SU-DHL-6 (cell line): ENCODE results near the gene KLK15.

Experiments used
- H2AFZ ChIP-seq: fragments of 200-600 bp; sonication (generic); 2 replicates; pipeline ENCODE4 v1.6.1; 2014; ENCODE audit warnings: low read depth, mild to moderate bottlenecking, moderate library complexity, mixed read lengths, antibody characterized with exemption, low read length; ENCODE audit not compliant: severe bottlenecking
- H3F3A ChIP-seq: fragments of 200-600 bp; shearing (Covaris generic); 2 replicates; pipeline ENCODE4 v1.6.0; 2016; ENCODE audit warnings: antibody characterized with exemption, mild to moderate bottlenecking; ENCODE audit not compliant: insufficient read depth
- H3K27ac ChIP-seq: fragments of 200-600 bp; sonication (generic); 2 replicates; pipeline ENCODE4 v1.5.1; 2016; ENCODE audit warnings: low read depth, mild to moderate bottlenecking, low read length, moderate library complexity, mixed read lengths
- H3K27me3 ChIP-seq: fragments of 200-600 bp; sonication (generic), shearing (Covaris generic); 2 replicates; pipeline ENCODE4 v1.6.0; 2014; ENCODE audit warnings: mild to moderate bottlenecking, low read length
- H3K36me3 ChIP-seq: fragments of 200-600 bp; sonication (generic); 2 replicates; pipeline ENCODE4 v1.6.1; 2014; ENCODE audit warnings: mild to moderate bottlenecking, low read length, mixed read lengths
- H3K4me2 ChIP-seq: fragments of 300-600, 200-600 bp; shearing (Covaris generic), sonication (generic); 2 replicates; pipeline ENCODE4 v1.6.0; 2014; ENCODE audit warnings: low read length, low read depth, mild to moderate bottlenecking; ENCODE audit not compliant: poor library complexity, severe bottlenecking
- H3K4me3 ChIP-seq: fragments of 200-600 bp; sonication (generic); 2 replicates; pipeline ENCODE4 v1.5.1; 2014; ENCODE audit warnings: antibody characterized with exemption, low read length, mild to moderate bottlenecking, mixed read lengths; ENCODE audit not compliant: insufficient read depth, poor library complexity, severe bottlenecking
- H3K79me2 ChIP-seq: fragments of 200-600 bp; sonication (generic); 2 replicates; pipeline ENCODE4 v1.6.1; 2014; ENCODE audit warnings: mild to moderate bottlenecking, low read length, moderate library complexity; ENCODE audit not compliant: insufficient read depth
- H3K9ac ChIP-seq: fragments of 200-600 bp; sonication (generic); 2 replicates; pipeline ENCODE4 v1.7.0; 2014; ENCODE audit warnings: mild to moderate bottlenecking, low read length
- H3K9me2 ChIP-seq: fragments of 200-600 bp; sonication (generic); replicated peaks from 2 replicates; pipeline ENCODE4 v1.6.1; 2014; ENCODE audit warnings: low read length; ENCODE audit not compliant: insufficient read depth
- H3K9me3 ChIP-seq: fragments of 200-600 bp; sonication (generic); 2 replicates; pipeline ENCODE4 v1.6.1; 2014; ENCODE audit warnings: low read length, mixed read lengths; ENCODE audit not compliant: insufficient read depth
- H4K20me1 ChIP-seq: fragments of 200-600 bp; sonication (generic); 2 replicates; pipeline ENCODE4 v1.6.1; 2014; ENCODE audit warnings: low read depth, mild to moderate bottlenecking, antibody characterized with exemption, low read length, moderate library complexity, mixed read lengths
- EZH2phosphoT487 ChIP-seq: fragments of 200-600 bp; sonication (generic), shearing (Covaris generic); conservative IDR thresholded peaks from 2 replicates; pipeline ENCODE4 v1.6.1; 2018; ENCODE audit warnings: mild to moderate bottlenecking, antibody characterized with exemption, low read length, moderate library complexity, mixed read lengths
- TF ChIP-seq, protein P1 (sequence below): fragments of 200-600 bp; sonication (generic); IDR thresholded peaks from one replicate; pipeline ENCODE4 v1.5.1; 2017; ENCODE audit warnings: antibody characterized with exemption, mild to moderate bottlenecking, low read length, moderate library complexity; ENCODE audit not compliant: insufficient read depth, poor library complexity, severe bottlenecking

KLK15 gene

DNA sequence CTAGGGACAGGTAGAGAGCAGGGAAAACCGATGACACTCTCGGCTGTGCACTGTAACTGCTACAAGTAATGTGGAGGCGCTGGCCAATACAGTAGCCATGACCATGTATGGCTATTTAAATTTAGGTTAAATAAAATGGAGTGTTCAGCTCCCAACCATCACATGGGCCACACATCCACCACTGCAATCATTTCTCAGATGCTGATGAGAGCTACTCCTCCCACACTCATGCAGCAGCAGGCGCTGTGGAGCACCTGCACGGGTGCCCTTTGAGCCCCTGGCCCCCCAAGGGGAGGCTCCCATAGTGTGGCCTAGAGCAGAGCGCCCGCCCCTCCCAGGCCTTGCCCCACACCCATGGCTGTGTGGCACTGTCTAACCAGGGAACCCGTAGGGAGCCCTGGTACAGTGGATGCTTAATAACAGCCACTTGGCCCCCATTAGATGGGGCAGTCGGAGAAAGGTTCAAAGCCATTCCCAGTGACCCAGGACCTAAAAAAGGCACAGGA, 37.2 kb downstream of the KLK15 start:
- no peaks in the 10 kb centered on the region for H3K9me2 ChIP-seq
- no peak overlapping the region for H3K9ac ChIP-seq
- peak overlapping the region; percentile 20; the same call in 1 of the 2 replicates for H3K27ac ChIP-seq
- H2AFZ ChIP-seq: no peak overlapping the region
- peaks cover 14% of the 10 kb centered on the region for H3K79me2 ChIP-seq
- no peak overlapping the region for H3K4me2 ChIP-seq
- no peak overlapping the region for H3K4me3 ChIP-seq
- TF ChIP-seq, protein P1, sequence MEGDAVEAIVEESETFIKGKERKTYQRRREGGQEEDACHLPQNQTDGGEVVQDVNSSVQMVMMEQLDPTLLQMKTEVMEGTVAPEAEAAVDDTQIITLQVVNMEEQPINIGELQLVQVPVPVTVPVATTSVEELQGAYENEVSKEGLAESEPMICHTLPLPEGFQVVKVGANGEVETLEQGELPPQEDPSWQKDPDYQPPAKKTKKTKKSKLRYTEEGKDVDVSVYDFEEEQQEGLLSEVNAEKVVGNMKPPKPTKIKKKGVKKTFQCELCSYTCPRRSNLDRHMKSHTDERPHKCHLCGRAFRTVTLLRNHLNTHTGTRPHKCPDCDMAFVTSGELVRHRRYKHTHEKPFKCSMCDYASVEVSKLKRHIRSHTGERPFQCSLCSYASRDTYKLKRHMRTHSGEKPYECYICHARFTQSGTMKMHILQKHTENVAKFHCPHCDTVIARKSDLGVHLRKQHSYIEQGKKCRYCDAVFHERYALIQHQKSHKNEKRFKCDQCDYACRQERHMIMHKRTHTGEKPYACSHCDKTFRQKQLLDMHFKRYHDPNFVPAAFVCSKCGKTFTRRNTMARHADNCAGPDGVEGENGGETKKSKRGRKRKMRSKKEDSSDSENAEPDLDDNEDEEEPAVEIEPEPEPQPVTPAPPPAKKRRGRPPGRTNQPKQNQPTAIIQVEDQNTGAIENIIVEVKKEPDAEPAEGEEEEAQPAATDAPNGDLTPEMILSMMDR: no peak
- no peak for TF ChIP-seq EZH2phosphoT487
- H3K36me3 ChIP-seq: peaks cover 5% of the 10 kb centered on the region; the same call in 1 of the 2 replicates
- H3K27me3 ChIP-seq: no peaks in the 10 kb centered on the region
- peaks cover 16% of the 10 kb centered on the region; the same call in 1 of the 2 replicates for H4K20me1 ChIP-seq
- H3K9me3 ChIP-seq: no peaks in the 10 kb centered on the region
- H3F3A ChIP-seq: peaks cover 40% of the 10 kb centered on the region

- H3K27me3 ChIP-seq: no peaks in the 10 kb centered on the region
- H3K27ac ChIP-seq: peak overlapping the region; percentile 20
- peaks cover under 1% of the 10 kb centered on the region; the same call in 1 of the 2 replicates for H3K36me3 ChIP-seq
- no peaks in the 10 kb centered on the region for H3K9me3 ChIP-seq
- H4K20me1 ChIP-seq: peaks cover 11% of the 10 kb centered on the region; the same call in 1 of the 2 replicates
- peaks cover 9% of the 10 kb centered on the region; the same call in 1 of the 2 replicates for H3K79me2 ChIP-seq
- H3K4me2 ChIP-seq: no peak overlapping the region
- H3K4me3 ChIP-seq: no peak overlapping the region
- H2AFZ ChIP-seq: no peak overlapping the region
- H3F3A ChIP-seq: peaks cover 35% of the 10 kb centered on the region
- H3K9ac ChIP-seq: no peak overlapping the region
- H3K9me2 ChIP-seq: no peaks in the 10 kb centered on the region
- TF ChIP-seq, protein P1: no peak
- no peak for TF ChIP-seq EZH2phosphoT487
Measured at GRCh38 chr19:50795664-50796073, 37.7 kb downstream of the KLK15 start.

DNA sequence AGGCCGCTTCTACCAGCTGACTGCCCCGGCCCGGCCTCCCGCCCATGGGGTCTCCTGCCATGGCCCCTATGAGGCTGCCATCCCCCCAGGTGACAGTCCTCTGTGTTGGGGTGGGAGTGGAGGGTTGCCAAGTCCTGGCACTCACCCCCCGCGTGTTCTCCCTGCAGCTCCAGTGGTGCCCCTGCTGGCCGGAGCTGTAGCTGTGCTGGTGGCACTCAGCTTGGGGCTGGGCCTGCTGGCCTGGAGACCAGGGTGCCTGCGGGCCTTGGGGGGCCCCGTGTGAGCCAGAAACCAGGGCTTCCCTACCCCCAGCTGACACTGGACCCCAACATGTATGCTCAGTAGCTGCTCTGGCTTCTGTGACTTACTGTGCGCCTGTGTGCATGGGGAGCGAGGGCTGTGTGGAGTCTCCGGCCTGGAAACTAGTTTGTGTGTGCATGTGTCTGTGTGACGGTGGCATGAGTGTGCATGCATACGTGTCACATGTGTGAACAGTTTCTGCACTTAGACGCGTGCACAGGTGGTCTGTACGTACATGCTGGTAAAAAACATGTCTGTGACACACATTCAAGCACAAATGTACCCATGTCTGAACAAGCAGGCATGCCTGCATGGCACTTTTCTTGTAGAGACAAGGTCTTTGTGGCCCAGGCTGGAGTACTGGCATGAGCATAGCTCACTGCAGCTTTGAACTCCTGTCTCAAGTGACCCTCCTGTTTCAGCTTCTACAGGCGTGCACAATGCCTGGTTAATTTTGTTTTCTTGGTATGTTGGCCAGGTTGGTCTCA, 38.3 kb downstream of the KLK15 start:
- H2AFZ ChIP-seq: no peak overlapping the region
- no peaks in the 10 kb centered on the region for H3K27me3 ChIP-seq
- TF ChIP-seq EZH2phosphoT487: no peak
- TF ChIP-seq, protein P1: peak; percentile 22
- no peaks in the 10 kb centered on the region for H3K36me3 ChIP-seq
- no peak overlapping the region for H3K4me3 ChIP-seq
- H3F3A ChIP-seq: peaks cover 34% of the 10 kb centered on the region
- H3K9me2 ChIP-seq: no peaks in the 10 kb centered on the region
- no peak overlapping the region for H3K4me2 ChIP-seq
- H3K79me2 ChIP-seq: 0 out of 2 replicates have a peak, but pooled peaks cover 6% of the 10 kb centered on the region
- peaks cover 11% of the 10 kb centered on the region; the same call in 1 of the 2 replicates for H4K20me1 ChIP-seq
- H3K9ac ChIP-seq: no peak overlapping the region
- no peaks in the 10 kb centered on the region for H3K9me3 ChIP-seq
- peak overlapping the region; percentile 20; the same call in 1 of the 2 replicates for H3K27ac ChIP-seq
